ENCODE measurements around the gene ABCC8. TPM values are rescaled to one million over a fixed set of nuclear protein-coding genes. Genes with fewer than 3 reads are reported as not detected.

Gene ABCC8
- total and polyA plus RNA-seq, 2 experiments from 2014 or later = not detected

DNA sequence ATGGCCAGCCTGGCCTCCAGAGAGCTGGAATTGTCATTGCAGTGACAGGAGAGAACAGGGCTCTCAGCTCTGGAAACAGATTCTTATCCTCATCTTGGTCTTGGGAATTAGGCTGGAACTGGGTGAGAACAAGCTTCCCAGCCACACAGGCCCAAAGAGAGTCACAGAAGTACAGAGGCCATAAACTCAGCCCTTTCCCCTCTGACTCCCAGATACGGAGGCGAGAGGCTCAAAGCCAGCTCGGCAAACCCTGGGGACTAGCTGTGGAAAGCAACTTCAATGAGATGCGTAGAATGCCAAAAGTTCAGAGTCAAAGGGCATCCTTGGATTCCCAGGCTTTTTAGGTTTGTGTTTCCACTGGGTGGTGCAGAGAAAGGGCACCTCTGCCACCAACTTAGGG, 14.3 kb upstream of the ABCC8 start:
- in situ Hi-C loops (cut with MboI) = no loop called here

DNA sequence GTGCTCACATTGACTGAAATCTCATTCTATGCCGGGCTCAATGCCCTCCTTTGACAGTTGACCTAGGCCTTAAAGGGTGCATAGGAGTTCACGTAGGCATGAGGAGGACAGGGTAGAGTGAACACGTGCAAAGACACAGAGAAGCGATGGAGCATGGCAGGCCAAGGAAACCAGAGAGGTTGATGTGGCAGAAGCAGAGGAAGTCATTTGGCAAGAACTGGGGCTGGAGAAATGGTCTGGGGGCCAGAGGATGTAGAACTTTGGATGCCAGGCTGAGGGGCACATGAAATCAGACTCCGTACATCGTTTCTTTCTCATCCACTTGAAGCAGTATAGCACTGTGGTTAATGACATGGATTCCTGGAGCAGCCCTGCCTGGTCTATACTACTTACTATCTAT, 13.6 kb upstream of the ABCC8 start:
- Histone ChIP-seq H4K20me1 (ENCODE audit: insufficient read depth) (no peaks in the 10 kb centered on the region), H3K4me3 (no peak overlapping the region), H2AFZ (no peak overlapping the region), H3K27me3 (replicated peaks; ENCODE audit: insufficient read depth) (0 out of 2 replicates have a peak, but pooled peaks cover 13% of the 10 kb centered on the region), H3F3A (ENCODE audit: insufficient read depth) (no peaks in the 10 kb centered on the region), H3K4me2 (ENCODE audit: unreplicated experiment) (no peak overlapping the region), H3K36me3 (ENCODE audit: low read depth) (no peaks in the 10 kb centered on the region), H3K4me1 (ENCODE audit: insufficient read depth) (no peaks in the 10 kb centered on the region), H3K9ac (no peak overlapping the region), H3K9me3 (ENCODE audit: low read depth) (no peaks in the 10 kb centered on the region), H3K79me2 (ENCODE audit: insufficient read depth) (no peaks in the 10 kb centered on the region), H3K9me2 (ENCODE audit: insufficient read depth) (no peaks in the 10 kb centered on the region), H3K27ac (no peak overlapping the region)
- in situ Hi-C loops (cut with MboI) = no loop called here
- WGBS, 2 experiments (ENCODE audit: low coverage in 1 of 2, low lambda C conversion rate in 2 of 2, missing lambda C conversion rate in 2 of 2) = 63 to 64% methylated on average over 6 of the region's 6 CpGs
- no peak for TF ChIP-seq EZH2 (IDR thresholded peaks at IDR 0.05; ENCODE audit: insufficient read depth, poor library complexity, severe bottlenecking)
- no peak for TF ChIP-seq EZH2phosphoT487 (IDR thresholded peaks at IDR 0.05; ENCODE audit: insufficient read depth, low read depth)
- DNase-seq = no peak

More for the DNA sequence above, 14.3 kb upstream of the ABCC8 start:
- WGBS, 2 experiments (ENCODE audit: low coverage in 1 of 2, low lambda C conversion rate in 2 of 2, missing lambda C conversion rate in 2 of 2) = 63 to 70% methylated on average over 4 of the region's 4 CpGs
- Histone ChIP-seq H3K4me3 (no peak overlapping the region), H4K20me1 (ENCODE audit: insufficient read depth) (no peaks in the 10 kb centered on the region), H3K36me3 (ENCODE audit: low read depth) (no peaks in the 10 kb centered on the region), H3K27ac (no peak overlapping the region), H3K79me2 (ENCODE audit: insufficient read depth) (no peaks in the 10 kb centered on the region), H3K4me1 (ENCODE audit: insufficient read depth) (no peaks in the 10 kb centered on the region), H3K9ac (no peak overlapping the region), H3K27me3 (replicated peaks; ENCODE audit: insufficient read depth) (0 out of 2 replicates have a peak, but pooled peaks cover 13% of the 10 kb centered on the region), H3K4me2 (ENCODE audit: unreplicated experiment) (no peak overlapping the region), H3F3A (ENCODE audit: insufficient read depth) (no peaks in the 10 kb centered on the region), H3K9me2 (ENCODE audit: insufficient read depth) (no peaks in the 10 kb centered on the region), H2AFZ (no peak overlapping the region), H3K9me3 (ENCODE audit: low read depth) (no peaks in the 10 kb centered on the region)
- no peak for DNase-seq
- TF ChIP-seq EZH2phosphoT487 (IDR thresholded peaks at IDR 0.05; ENCODE audit: insufficient read depth, low read depth) (no peak), EZH2 (IDR thresholded peaks at IDR 0.05; ENCODE audit: insufficient read depth, poor library complexity, severe bottlenecking) (no peak)

DNA sequence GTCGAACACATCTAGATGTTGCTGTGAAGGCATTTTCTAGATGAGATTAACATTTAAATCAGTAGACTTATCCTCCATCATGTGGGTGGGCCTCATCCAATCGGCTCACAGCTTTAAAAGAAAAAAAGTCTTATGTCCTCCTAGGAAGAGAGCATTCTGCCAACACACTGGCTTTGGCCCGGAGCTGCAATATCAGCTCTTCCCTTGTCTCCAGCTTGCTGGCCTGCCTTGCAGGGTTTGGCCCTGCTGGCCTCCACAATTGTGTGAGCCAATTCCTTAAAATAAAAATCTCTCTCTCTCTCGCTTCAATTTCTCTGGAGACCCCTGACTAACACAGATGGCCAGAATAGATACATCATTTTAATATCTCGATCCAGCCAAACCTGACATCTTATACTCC, 13.1 kb upstream of the ABCC8 start:
- no peaks in the 10 kb centered on the region for H3F3A ChIP-seq (ENCODE audit: insufficient read depth)
- no peak for DNase-seq
- no peaks in the 10 kb centered on the region for H4K20me1 ChIP-seq (ENCODE audit: insufficient read depth)
- TF ChIP-seq EZH2 (IDR thresholded peaks at IDR 0.05; ENCODE audit: insufficient read depth, poor library complexity, severe bottlenecking) (no peak), EZH2phosphoT487 (IDR thresholded peaks at IDR 0.05; ENCODE audit: insufficient read depth, low read depth) (no peak)
- no peaks in the 10 kb centered on the region for H3K4me1 ChIP-seq (ENCODE audit: insufficient read depth)
- no peak overlapping the region for H3K4me3 ChIP-seq
- no peak overlapping the region for H3K9ac ChIP-seq
- no peaks in the 10 kb centered on the region for H3K9me2 ChIP-seq (ENCODE audit: insufficient read depth)
- in situ Hi-C loops (cut with MboI) = no loop called here
- WGBS, 2 experiments (ENCODE audit: low coverage in 1 of 2, low lambda C conversion rate in 2 of 2, missing lambda C conversion rate in 2 of 2) = 37 to 41% methylated on average over 5 of the region's 5 CpGs
- H3K79me2 ChIP-seq (ENCODE audit: insufficient read depth) = no peaks in the 10 kb centered on the region
- H3K9me3 ChIP-seq (ENCODE audit: low read depth) = no peaks in the 10 kb centered on the region
- H3K27me3 ChIP-seq (replicated peaks; ENCODE audit: insufficient read depth) = 0 out of 2 replicates have a peak, but pooled peaks cover 13% of the 10 kb centered on the region
- H3K36me3 ChIP-seq (ENCODE audit: low read depth) = no peaks in the 10 kb centered on the region
- no peak overlapping the region for H3K27ac ChIP-seq
- no peak overlapping the region for H2AFZ ChIP-seq
- H3K4me2 ChIP-seq (ENCODE audit: unreplicated experiment) = no peak overlapping the region

DNA sequence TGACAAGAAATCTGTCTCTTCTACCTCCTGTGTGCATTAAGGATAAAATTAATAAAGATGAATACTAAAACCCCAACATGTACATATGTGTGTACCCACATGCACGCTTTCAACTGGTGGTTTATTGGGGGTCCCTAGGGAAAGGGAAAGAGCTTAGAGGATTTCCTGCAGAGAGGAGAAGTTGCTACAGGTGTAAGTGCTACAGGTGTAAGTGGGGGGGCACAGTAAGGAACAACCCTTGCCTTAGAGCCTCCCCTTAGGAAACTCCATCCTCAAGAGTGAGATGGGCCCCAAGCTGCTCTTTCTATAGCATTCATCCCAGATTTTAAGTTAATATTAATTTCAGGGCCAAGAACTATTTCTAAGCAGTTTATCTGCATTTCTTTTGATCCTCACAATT, 11.9 kb upstream of the ABCC8 start:
- 0 out of 2 replicates have a peak, but pooled peaks cover 13% of the 10 kb centered on the region for H3K27me3 ChIP-seq (replicated peaks; ENCODE audit: insufficient read depth)
- in situ Hi-C loops (cut with MboI) = no loop called here
- WGBS, 2 experiments (ENCODE audit: low coverage in 1 of 2, low lambda C conversion rate in 2 of 2, missing lambda C conversion rate in 2 of 2) = 30 to 35% methylated on average over 1 of the region's 1 CpG
- H3K4me3 ChIP-seq = no peak overlapping the region
- H3K36me3 ChIP-seq (ENCODE audit: low read depth) = no peaks in the 10 kb centered on the region
- no peaks in the 10 kb centered on the region for H3K4me1 ChIP-seq (ENCODE audit: insufficient read depth)
- no peak overlapping the region for H3K4me2 ChIP-seq (ENCODE audit: unreplicated experiment)
- H3K9me2 ChIP-seq (ENCODE audit: insufficient read depth) = no peaks in the 10 kb centered on the region
- DNase-seq = no peak
- H2AFZ ChIP-seq = no peak overlapping the region
- no peak overlapping the region for H3K27ac ChIP-seq
- H3K9me3 ChIP-seq (ENCODE audit: low read depth) = no peaks in the 10 kb centered on the region
- H4K20me1 ChIP-seq (ENCODE audit: insufficient read depth) = no peaks in the 10 kb centered on the region
- H3F3A ChIP-seq (ENCODE audit: insufficient read depth) = no peaks in the 10 kb centered on the region
- no peak overlapping the region for H3K9ac ChIP-seq
- TF ChIP-seq EZH2 (IDR thresholded peaks at IDR 0.05; ENCODE audit: insufficient read depth, poor library complexity, severe bottlenecking) = no peak
- TF ChIP-seq EZH2phosphoT487 (IDR thresholded peaks at IDR 0.05; ENCODE audit: insufficient read depth, low read depth) = no peak
- H3K79me2 ChIP-seq (ENCODE audit: insufficient read depth) = no peaks in the 10 kb centered on the region

DNA sequence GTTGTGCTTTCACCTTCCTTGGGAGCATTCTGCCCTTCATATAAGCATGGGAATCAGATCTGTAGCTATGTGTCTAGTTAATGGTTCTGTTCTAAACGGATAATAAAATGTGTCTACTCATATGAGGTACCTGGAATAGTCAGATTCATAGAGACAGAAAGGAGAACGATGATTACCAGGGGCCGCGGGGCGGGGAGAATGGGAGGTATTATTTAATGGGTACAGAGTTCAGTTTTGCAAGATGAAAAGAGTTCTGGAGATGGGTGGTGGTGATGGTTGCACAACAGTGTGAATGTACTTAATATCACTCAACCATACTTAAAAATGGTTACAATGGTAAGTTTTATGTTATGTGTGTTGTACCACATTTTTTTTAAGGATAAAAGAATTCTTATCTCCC, 10.0 kb upstream of the ABCC8 start:
- WGBS, 2 experiments (ENCODE audit: low coverage in 1 of 2, low lambda C conversion rate in 2 of 2, missing lambda C conversion rate in 2 of 2) = 57 to 64% methylated on average over 5 of the region's 5 CpGs

More for the DNA sequence above, 10.0 kb upstream of the ABCC8 start:
- Histone ChIP-seq H2AFZ (no peak overlapping the region), H3K36me3 (ENCODE audit: low read depth) (no peaks in the 10 kb centered on the region), H3K4me1 (ENCODE audit: insufficient read depth) (no peaks in the 10 kb centered on the region), H3K9me3 (ENCODE audit: low read depth) (no peaks in the 10 kb centered on the region), H3K9ac (no peak overlapping the region), H3K4me2 (ENCODE audit: unreplicated experiment) (no peak overlapping the region), H3K79me2 (ENCODE audit: insufficient read depth) (no peaks in the 10 kb centered on the region), H3K9me2 (ENCODE audit: insufficient read depth) (no peaks in the 10 kb centered on the region), H3K27me3 (replicated peaks; ENCODE audit: insufficient read depth) (0 out of 2 replicates have a peak, but pooled peaks cover 13% of the 10 kb centered on the region), H4K20me1 (ENCODE audit: insufficient read depth) (no peaks in the 10 kb centered on the region), H3K27ac (no peak overlapping the region), H3F3A (ENCODE audit: insufficient read depth) (no peaks in the 10 kb centered on the region), H3K4me3 (no peak overlapping the region)
- TF ChIP-seq EZH2phosphoT487 (IDR thresholded peaks at IDR 0.05; ENCODE audit: insufficient read depth, low read depth) (no peak), EZH2 (IDR thresholded peaks at IDR 0.05; ENCODE audit: insufficient read depth, poor library complexity, severe bottlenecking) (no peak)
- DNase-seq = no peak
- in situ Hi-C loops (cut with MboI) = no loop called here

Data from GM23248 (cell line).